Ramos (cell line): ENCODE measurements around the gene NKX3-2.

Source experiments
- in situ Hi-C: fragments of 300-500 bp; cut with MboI; formaldehyde crosslinking; loops from one replicate; pipeline ENCODE4 v1.14.3; 2022; ENCODE audit warnings: low sequenced_read_pairs; ENCODE audit not compliant: unreplicated experiment

Gene NKX3-2

DNA sequence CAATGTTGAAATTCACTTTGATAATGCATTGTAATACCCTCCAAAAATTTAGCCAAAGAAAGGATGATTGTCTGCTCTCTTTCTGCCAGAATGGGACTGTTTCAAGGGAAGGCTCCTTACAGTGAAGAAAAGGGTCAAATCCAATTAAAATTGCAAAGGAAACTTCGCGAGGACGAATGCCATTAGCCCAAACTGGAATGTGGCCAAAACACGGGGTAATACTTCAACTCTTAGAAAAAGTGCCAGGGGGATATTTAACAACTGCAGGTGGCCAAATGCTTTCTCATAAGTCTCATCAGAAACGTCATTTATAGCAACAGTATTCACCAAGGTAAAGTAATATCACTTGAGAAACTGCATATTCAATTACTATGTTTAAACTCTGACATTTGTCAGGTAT lies 29.0 kb downstream of the NKX3-2 start:
- in situ Hi-C loops, result no loop called here

DNA sequence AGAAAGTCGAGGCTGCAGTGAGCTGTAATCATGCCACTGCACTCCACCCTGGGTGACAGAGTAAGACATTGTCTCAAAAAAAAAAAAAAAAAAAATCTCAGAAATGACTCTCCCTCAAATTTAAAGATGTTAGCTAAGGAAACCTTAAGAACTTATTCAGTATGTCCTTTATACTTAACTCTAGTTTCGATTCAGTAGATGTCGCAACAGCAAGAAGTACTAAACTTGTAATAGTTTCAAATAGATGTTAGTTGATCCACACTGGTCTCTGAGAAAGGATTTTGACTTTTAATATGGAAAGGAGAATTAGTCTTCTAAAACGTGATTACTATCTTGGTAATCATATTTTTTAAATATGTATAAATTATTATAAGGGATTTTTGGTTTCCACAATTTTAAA lies 29.6 kb downstream of the NKX3-2 start:
- in situ Hi-C loops, result no loop called here

DNA sequence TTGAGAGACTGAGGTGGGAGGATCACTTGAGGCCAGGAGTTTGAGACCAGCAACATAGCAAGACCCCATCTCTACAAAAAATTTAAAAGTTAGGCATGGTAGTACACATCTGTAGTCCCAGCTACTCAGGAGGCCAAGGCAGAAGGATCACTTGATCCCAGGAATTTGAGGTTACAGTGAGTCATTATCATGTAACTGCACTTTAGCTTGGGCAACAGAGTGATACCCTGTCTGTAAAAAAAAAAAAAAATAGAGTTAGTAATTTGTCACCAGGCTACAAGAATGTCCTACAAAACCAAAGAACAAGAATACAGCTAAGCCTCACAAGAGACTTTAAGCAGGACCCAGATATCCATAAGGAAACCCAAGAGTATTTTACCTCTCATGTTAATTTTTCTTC lies 33.2 kb downstream of the NKX3-2 start:
- in situ Hi-C loops, result no loop called here

DNA sequence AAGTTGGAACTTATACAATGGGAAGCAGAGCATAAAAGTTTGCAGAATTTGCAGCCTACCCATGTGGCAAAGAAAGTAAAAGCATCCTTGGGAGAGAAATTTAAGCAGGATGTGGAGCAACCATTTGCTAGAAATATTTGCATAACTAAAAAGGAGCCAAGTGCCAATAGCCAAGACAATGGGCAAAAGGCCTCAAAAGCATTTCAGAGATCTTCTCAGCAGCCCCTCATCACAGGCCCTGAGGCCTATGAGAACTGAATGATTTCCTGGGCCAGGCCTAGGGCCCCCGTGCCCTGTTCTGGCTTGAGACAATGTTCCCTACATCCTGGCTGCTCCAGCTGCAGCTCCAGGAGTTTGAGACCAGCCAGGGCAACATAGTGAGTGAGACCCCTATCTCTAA lies 34.9 kb downstream of the NKX3-2 start:
- in situ Hi-C loops, result no loop called here

DNA sequence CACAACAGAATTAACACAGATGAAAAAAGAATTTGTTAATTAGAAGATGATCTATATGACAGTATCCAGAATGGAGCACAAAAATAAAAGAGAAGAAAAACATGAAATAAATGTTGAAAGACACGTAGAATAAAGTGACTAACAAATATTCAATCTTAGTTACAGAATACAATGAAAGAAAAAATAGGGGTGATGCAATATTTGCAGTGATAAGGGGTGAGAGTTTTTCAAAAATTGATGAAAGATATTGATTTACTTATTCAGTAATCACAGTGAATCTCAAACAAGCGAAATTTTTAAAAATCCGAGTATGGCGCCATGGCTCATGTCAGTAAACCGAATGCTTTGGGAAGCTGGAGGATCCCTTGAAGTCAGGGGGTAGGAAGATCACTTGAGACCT lies 39.9 kb downstream of the NKX3-2 start:
- in situ Hi-C loops, result no loop called here

DNA sequence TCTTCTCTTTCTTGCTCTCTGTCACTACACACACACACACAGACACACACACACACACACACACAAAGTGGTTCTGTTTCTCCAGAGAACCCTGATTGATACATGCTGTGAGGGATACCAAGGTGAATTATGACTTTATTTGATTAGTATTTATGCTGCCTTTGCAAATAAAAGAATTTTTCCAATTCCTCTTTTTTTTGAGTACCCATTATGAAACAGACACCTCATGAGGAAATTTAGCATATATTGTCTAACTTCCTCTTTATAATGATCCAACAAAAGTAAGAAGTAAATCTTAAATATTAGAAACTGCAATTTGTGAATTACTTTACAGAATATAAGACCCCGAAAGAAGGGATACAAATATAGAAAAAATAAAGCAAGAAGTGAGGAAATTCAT lies 45.8 kb downstream of the NKX3-2 start:
- in situ Hi-C loops, result no loop called here

DNA sequence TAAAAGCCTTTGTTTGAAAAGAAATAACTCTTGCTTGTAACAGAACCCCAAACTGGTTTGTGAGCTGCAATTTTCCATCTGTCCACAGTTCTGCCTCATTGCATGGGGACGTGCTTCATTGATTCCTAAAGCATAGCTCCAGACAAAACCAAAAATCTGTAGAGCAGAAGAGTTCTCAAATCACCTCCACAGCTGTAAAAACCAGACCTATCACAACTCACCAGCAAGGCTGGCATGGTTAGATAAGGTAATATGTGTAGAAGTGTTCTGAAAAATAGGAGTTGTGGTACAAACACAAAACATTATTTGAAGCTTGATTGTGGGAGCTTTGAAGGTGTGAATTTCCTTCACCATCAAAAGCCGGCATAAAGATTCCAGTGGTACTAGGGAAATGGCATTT lies 47.7 kb downstream of the NKX3-2 start:
- in situ Hi-C loops, result no loop called here

DNA sequence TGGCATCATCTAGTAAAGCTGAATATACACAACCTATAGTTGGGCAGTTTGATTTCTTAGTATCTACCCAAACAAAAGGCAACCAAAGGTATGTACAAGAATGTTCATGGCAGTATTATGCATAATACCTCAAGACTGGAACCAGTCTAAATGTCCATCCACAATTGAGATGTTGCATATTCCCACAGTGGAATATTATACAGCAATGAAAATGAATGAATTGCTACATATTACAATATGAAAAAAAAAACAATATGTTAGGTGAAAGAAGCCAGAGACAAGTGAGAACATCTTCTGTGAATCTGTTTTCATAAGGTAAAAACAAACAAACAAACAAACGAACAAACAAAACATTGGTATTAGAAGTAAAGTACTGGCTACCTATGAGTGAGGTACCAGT lies 48.6 kb downstream of the NKX3-2 start:
- in situ Hi-C loops, result no loop called here

DNA sequence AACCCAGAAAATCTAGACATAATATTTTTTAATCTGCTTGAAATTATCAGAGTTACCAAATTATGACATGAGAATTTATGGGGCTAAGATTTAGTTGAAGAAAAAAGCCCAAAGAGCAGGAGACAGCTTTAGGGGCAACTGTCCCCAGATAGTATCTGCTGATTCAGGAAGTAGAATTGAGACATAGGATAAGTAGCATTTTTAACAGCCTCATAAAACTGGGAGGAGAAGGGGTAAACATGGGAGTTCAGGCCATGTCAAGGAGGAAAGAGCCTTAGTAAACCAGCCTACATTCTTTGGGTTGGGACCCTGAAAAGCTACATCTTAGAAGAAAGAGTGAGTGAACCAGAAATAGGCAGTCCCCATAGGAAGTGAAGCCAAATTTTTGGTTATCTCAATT lies 50.5 kb downstream of the NKX3-2 start:
- in situ Hi-C loops, result no loop called here

DNA sequence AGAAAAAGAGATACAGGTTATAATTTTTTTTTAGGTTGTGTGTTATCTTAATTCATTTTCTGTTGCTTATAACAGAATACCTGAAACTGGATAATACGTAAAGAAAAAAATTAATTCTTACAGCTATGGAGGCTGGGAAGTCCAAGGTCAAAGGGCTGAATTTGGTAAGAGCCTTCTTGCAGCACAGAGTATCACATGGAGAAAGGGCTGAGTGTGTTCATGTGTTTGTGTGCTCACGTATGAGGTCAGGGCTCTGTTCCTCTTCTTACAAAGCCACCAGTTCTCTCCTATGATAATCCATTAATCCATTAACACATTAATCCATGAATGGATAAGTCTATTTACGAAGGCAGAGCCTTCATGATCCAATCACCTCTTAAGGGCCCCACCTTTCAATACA lies 51.6 kb downstream of the NKX3-2 start:
- in situ Hi-C loops, result no loop called here
